HTR-8/SVneo (cell line): ENCODE measurements around the gene CTNNBIP1.

Experiments
- DNase-seq: peaks from one replicate; pipeline ENCODE4 v3.0.0; 2011; ENCODE audit warnings: low spot score, mixed read lengths; ENCODE audit not compliant: insufficient read length
- FAIRE-seq: peaks from 2 replicates; lab custom pipeline; 2011; peaks lifted over from hg19 to GRCh38; lab: Jason Lieb, UNC

The CTNNBIP1 gene

GRCh38 chr1:9841460-9841859 is 68.6 kb downstream of the CTNNBIP1 start:
- no peak for FAIRE-seq
- DNase-seq, result no peak

GRCh38 chr1:9840176-9840575 is 69.9 kb downstream of the CTNNBIP1 start:
- DNase-seq (no peak), FAIRE-seq (no peak)

- FAIRE-seq (no peak), DNase-seq (no peak)
Measured at GRCh38 chr1:9838946-9839345, 71.1 kb downstream of the CTNNBIP1 start.

- FAIRE-seq, result no peak
- no peak for DNase-seq
Measured at GRCh38 chr1:9836632-9836960, 73.5 kb downstream of the CTNNBIP1 start.

GRCh38 chr1:9835758-9836631 is 74.1 kb downstream of the CTNNBIP1 start:
- DNase-seq (no peak), FAIRE-seq (no peak)

GRCh38 chr1:9835404-9835757 is 74.7 kb downstream of the CTNNBIP1 start:
- no peak for DNase-seq
- no peak for FAIRE-seq

- no peak for FAIRE-seq
- no peak for DNase-seq
Measured at GRCh38 chr1:9833632-9834031, 76.4 kb downstream of the CTNNBIP1 start.

GRCh38 chr1:9827558-9828185 is 82.4 kb downstream of the CTNNBIP1 start:
- no peak for DNase-seq
- no peak for FAIRE-seq

- FAIRE-seq (no peak), DNase-seq (no peak)
Measured at GRCh38 chr1:9826616-9827015, 83.5 kb downstream of the CTNNBIP1 start.

- FAIRE-seq, result no peak
- no peak for DNase-seq
Measured at GRCh38 chr1:9826087-9826486, 84.0 kb downstream of the CTNNBIP1 start.

GRCh38 chr1:9825093-9826074 is 84.7 kb downstream of the CTNNBIP1 start:
- DNase-seq (peak; percentile 86), FAIRE-seq (peak; percentile 75)

- DNase-seq (no peak), FAIRE-seq (no peak)
Measured at GRCh38 chr1:9824702-9825089, 85.4 kb downstream of the CTNNBIP1 start.

GRCh38 chr1:9823943-9824701 is 85.9 kb downstream of the CTNNBIP1 start, which contains the start of gene CLSTN1:
Gene CLSTN1 (minus strand): TSS chr1:9823965. CDS start chr1:9823733, 232 bp downstream.
- DNase-seq (peak; percentile 80), FAIRE-seq (peak; percentile 40)

- no peak for FAIRE-seq
Measured at GRCh38 chr1:9823693-9823942, 86.5 kb downstream of the CTNNBIP1 start.

GRCh38 chr1:9822897-9823692 is 87.0 kb downstream of the CTNNBIP1 start:
- DNase-seq, result no peak

More at GRCh38 chr1:9823693-9823942, 86.5 kb downstream of the CTNNBIP1 start:
- no peak for DNase-seq

GRCh38 chr1:9822490-9822889 is 87.6 kb downstream of the CTNNBIP1 start:
- FAIRE-seq (no peak), DNase-seq (no peak)

More at GRCh38 chr1:9822897-9823692, 87.0 kb downstream of the CTNNBIP1 start:
- FAIRE-seq, result peak; percentile 36

- no peak for FAIRE-seq
- no peak for DNase-seq
Measured at GRCh38 chr1:9821710-9822109, 88.4 kb downstream of the CTNNBIP1 start.

GRCh38 chr1:9820521-9820920 is 89.5 kb downstream of the CTNNBIP1 start:
- DNase-seq (no peak), FAIRE-seq (no peak)

GRCh38 chr1:9817734-9818133 is 92.3 kb downstream of the CTNNBIP1 start:
- FAIRE-seq (no peak), DNase-seq (no peak)
